Measurements from ENCODE around the gene UVSSA. TPM values are rescaled to one million over a fixed set of nuclear protein-coding genes. Genes with fewer than 3 reads are reported as not detected.

Gene UVSSA
- total and polyA plus RNA-seq, 8 donors, result 4.1 to 103 (median 25.3) TPM

- peaks cover 6 to 41% (median 37%) of the 10 kb centered on the region in 4 donors for H3K36me3 ChIP-seq
- DNase-seq, result no peak
- no peak for TF ChIP-seq POLR2AphosphoS5 (IDR thresholded peaks at IDR 0.05)
- no peak for TF ChIP-seq POLR2A (IDR thresholded peaks at IDR 0.05)
- TF ChIP-seq EP300 (IDR thresholded peaks at IDR 0.05), result no peak
- TF ChIP-seq CTCF (IDR thresholded peaks at IDR 0.05), result no peak
- peaks cover 0 to 37% (median 19%) of the 10 kb centered on the region in 4 donors for H3K9me3 ChIP-seq
- 86 to 98% (median 90%) methylated on average over 12 to 13 of the region's 13 CpGs for WGBS, 5 donors
- H3K27me3 ChIP-seq, result peaks cover 5 to 21% (median 13%) of the 10 kb centered on the region in 3 donors
- intact Hi-C loops (cut with DNase I; ENCODE audit: low total_unique reads), result no loop called here
- no peak overlapping the region for H3K27ac ChIP-seq
- H3K4me1 ChIP-seq, result no peaks in the 10 kb centered on the region
- H3K4me3 ChIP-seq, result no peak overlapping the region
Observed at GRCh38 chr4:1395941-1396805, 49.2 kb downstream of the UVSSA start.

GRCh38 chr4:1396806-1397455 lies 49.9 kb downstream of the UVSSA start:
- Histone ChIP-seq H3K4me3 (no peak overlapping the region), H3K27me3 (peaks cover 12 to 28% (median 20%) of the 10 kb centered on the region in 3 donors), H3K36me3 (peaks cover 6 to 33% (median 31%) of the 10 kb centered on the region in 4 donors), H3K4me1 (peaks cover 0 to 3% (median under 1%) of the 10 kb centered on the region in 4 donors), H3K9me3 (peaks cover 0 to 29% (median 14%) of the 10 kb centered on the region in 4 donors), H3K27ac (no peak overlapping the region)
- WGBS, 5 donors, result 91 to 98% (median 96%) methylated on average over 8 to 11 of the region's 11 CpGs
- intact Hi-C loops (cut with DNase I; ENCODE audit: low total_unique reads), result no loop called here
- DNase-seq, result no peak
- no peak for TF ChIP-seq POLR2AphosphoS5 (IDR thresholded peaks at IDR 0.05)
- TF ChIP-seq EP300 (IDR thresholded peaks at IDR 0.05), result no peak
- no peak for TF ChIP-seq CTCF (IDR thresholded peaks at IDR 0.05)
- no peak for TF ChIP-seq POLR2A (IDR thresholded peaks at IDR 0.05)

DNA sequence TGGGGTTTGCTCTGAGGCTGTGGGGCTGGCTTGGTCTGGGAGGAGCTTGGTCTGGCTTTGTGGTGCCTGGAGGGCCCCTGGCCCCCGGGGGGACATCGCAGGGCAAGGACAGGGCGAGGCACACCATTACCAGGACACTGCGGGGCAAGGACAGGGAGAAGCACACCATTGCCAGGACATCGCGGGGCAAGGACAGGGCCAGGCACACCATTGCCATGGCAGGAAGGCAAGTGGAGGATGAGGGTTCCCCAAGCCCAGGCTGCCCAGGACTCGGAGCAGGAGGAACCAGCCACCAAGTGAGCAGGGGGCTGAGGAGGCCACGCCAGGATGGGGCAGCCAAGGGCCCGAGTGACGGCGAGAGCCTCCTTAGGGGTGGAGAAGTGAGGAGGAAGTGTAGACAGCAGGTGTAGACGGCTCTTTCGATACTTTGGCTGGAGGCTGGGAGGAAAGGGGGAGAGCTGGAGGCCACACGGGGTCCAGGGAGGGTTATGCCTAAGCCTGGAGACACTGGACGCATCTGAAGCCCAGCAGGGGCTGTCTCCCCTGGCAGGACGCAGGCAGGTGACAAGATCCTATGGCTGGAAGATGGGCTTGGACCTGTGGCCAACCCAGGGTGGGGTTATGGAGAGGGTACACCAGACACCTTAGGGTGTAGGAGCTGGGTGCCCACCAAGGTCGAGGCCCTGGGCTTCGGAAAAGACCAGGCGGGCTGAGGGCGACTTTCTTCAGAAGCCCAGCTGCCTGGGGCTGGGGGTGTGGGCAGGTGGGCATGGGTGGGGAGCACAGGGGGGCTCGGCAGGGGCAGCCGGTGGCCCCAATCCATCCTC lies 51.9 kb downstream of the UVSSA start:
- DNase-seq, result no peak
- H3K4me1 ChIP-seq, result peaks cover 5 to 23% (median 15%) of the 10 kb centered on the region in 4 donors
- 89 to 97% (median 94%) methylated on average over 21 to 22 of the region's 22 CpGs for WGBS, 5 donors

More for the DNA sequence above, 51.9 kb downstream of the UVSSA start:
- intact Hi-C loops (cut with DNase I; ENCODE audit: low total_unique reads), result no loop called here
- H3K9me3 ChIP-seq, result peaks cover 0 to 25% (median 11%) of the 10 kb centered on the region in 4 donors
- peaks cover 27 to 48% (median 40%) of the 10 kb centered on the region in 3 donors for H3K27me3 ChIP-seq
- no peak overlapping the region for H3K27ac ChIP-seq
- H3K4me3 ChIP-seq, result no peak overlapping the region
- no peak for TF ChIP-seq CTCF (IDR thresholded peaks at IDR 0.05)
- no peak for TF ChIP-seq POLR2A (IDR thresholded peaks at IDR 0.05)
- TF ChIP-seq EP300 (IDR thresholded peaks at IDR 0.05), result no peak
- TF ChIP-seq POLR2AphosphoS5 (IDR thresholded peaks at IDR 0.05), result no peak
- H3K36me3 ChIP-seq, result peaks cover 0 to 14% (median 13%) of the 10 kb centered on the region in 4 donors

All from stomach (tissue), 9 donors.